ENCODE results near the gene STARD3NL.

DNA sequence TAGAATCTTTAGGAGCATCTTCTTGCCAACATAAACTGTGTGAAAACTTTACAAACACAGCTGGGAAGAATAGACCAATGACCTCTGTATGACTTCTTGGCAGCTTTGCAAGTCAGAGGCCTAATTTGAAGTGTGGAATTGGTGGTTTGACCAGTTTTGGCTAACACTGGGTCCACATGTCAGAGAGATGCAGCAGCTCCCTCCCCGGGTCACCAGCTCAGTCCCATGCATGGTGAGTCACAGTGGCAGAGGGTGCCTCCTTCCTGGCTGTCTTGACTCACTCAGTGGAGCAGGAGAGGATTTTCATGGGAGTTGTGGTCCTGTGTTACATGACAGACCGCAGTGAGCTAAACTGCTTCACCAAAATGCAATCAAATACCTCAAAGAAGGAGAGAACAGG lies 8.2 kb upstream of the STARD3NL start:
- TF ChIP-seq, protein P1, sequence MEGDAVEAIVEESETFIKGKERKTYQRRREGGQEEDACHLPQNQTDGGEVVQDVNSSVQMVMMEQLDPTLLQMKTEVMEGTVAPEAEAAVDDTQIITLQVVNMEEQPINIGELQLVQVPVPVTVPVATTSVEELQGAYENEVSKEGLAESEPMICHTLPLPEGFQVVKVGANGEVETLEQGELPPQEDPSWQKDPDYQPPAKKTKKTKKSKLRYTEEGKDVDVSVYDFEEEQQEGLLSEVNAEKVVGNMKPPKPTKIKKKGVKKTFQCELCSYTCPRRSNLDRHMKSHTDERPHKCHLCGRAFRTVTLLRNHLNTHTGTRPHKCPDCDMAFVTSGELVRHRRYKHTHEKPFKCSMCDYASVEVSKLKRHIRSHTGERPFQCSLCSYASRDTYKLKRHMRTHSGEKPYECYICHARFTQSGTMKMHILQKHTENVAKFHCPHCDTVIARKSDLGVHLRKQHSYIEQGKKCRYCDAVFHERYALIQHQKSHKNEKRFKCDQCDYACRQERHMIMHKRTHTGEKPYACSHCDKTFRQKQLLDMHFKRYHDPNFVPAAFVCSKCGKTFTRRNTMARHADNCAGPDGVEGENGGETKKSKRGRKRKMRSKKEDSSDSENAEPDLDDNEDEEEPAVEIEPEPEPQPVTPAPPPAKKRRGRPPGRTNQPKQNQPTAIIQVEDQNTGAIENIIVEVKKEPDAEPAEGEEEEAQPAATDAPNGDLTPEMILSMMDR (optimal IDR thresholded peaks at IDR 0.05 in 1 of 3, IDR thresholded peaks at IDR 0.05 in 1 of 3, conservative IDR thresholded peaks at IDR 0.05 in 1 of 3; ENCODE audit: extremely low read depth in 1 of 3, insufficient read depth in 2 of 3, low read length in 3 of 3), result no peak
- no peak for TF ChIP-seq EZH2 (IDR thresholded peaks at IDR 0.05; ENCODE audit: low read length)

All from keratinocyte (primary cell).